Tibial artery (tissue), 4 donors: Measurements from ENCODE around the gene LYZL1.

Experiments
- DNase-seq, 2 donors: peaks; one replicate each; pipeline ENCODE4 v3.0.0-alpha.2; 2019
- H3K27ac ChIP-seq, 2 donors: fragments of 200-600 bp; sonication (generic) in 1 of 2; 1 replicate in 1 of 2; 2 replicates in 1 of 2; pipeline ENCODE4 v1.5.1; 2018 to 2019; ENCODE audit warnings: mild to moderate bottlenecking in 1 of 2
- H3K27me3 ChIP-seq, 2 donors: fragments of 200-600 bp; sonication (generic) in 1 of 2; one replicate each; pipeline versions ENCODE4 v1.5.1 to v1.6.0; 2016 to 2019
- H3K36me3 ChIP-seq, 3 donors: fragments of 200-600 bp; sonication (generic) in 2 of 3; one replicate each; pipeline ENCODE4 v1.5.1; 2016 to 2019; ENCODE audit warnings: mild to moderate bottlenecking in 2 of 3
- H3K4me1 ChIP-seq, 4 donors: fragments of 200-600 bp; sonication (generic) in 2 of 4; 1 replicate in 3 of 4; 2 replicates in 1 of 4; pipeline ENCODE4 v1.5.1; 2016 to 2019
- H3K4me3 ChIP-seq, 2 donors: fragments of 200-600 bp; sonication (generic) in 1 of 2; 1 replicate in 1 of 2; 2 replicates in 1 of 2; pipeline ENCODE4 v1.5.1; 2018 to 2019; ENCODE audit warnings: mild to moderate bottlenecking in 2 of 2
- H3K9me3 ChIP-seq, 3 donors: fragments of 200-600 bp; sonication (generic) in 1 of 3; one replicate each; pipeline ENCODE4 v1.5.1; 2016 to 2019
- intact Hi-C: fragments of 100-400 bp; cut with DNase I; formaldehyde crosslinking; loops from one replicate; pipeline ENCODE4 v1.15.0; 2023; ENCODE audit warnings: low total_unique reads
- TF ChIP-seq, protein P1 (sequence below), 2 experiments: fragments of 200-600 bp in 1 of 2; fragments of 450-650 bp in 1 of 2; IDR thresholded peaks; one replicate each; pipeline ENCODE4 v1.5.1; 2017 to 2019; ENCODE audit warnings: antibody characterized with exemption in 2 of 2, mild to moderate bottlenecking in 1 of 2, moderate library complexity in 1 of 2

LYZL1 gene

GRCh38 chr10:29273478-29273877 is 15.4 kb upstream of the LYZL1 start:
- intact Hi-C loops = no loop called here
- no peak for DNase-seq
- TF ChIP-seq, protein P1, sequence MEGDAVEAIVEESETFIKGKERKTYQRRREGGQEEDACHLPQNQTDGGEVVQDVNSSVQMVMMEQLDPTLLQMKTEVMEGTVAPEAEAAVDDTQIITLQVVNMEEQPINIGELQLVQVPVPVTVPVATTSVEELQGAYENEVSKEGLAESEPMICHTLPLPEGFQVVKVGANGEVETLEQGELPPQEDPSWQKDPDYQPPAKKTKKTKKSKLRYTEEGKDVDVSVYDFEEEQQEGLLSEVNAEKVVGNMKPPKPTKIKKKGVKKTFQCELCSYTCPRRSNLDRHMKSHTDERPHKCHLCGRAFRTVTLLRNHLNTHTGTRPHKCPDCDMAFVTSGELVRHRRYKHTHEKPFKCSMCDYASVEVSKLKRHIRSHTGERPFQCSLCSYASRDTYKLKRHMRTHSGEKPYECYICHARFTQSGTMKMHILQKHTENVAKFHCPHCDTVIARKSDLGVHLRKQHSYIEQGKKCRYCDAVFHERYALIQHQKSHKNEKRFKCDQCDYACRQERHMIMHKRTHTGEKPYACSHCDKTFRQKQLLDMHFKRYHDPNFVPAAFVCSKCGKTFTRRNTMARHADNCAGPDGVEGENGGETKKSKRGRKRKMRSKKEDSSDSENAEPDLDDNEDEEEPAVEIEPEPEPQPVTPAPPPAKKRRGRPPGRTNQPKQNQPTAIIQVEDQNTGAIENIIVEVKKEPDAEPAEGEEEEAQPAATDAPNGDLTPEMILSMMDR (IDR thresholded peaks at IDR 0.05) = no peak

GRCh38 chr10:29276251-29276850 is 12.5 kb upstream of the LYZL1 start:
- Histone ChIP-seq H3K4me1 (peaks cover 0 to 3% (median 0%) of the 10 kb centered on the region in 4 donors), H3K4me3 (no peak overlapping the region), H3K27me3 (no peaks in the 10 kb centered on the region), H3K27ac (no peak overlapping the region), H3K36me3 (no peaks in the 10 kb centered on the region), H3K9me3 (no peaks in the 10 kb centered on the region)
- DNase-seq = no peak
- TF ChIP-seq, protein P1 (IDR thresholded peaks at IDR 0.05) = no peak
- intact Hi-C loops = no loop called here

More at GRCh38 chr10:29273478-29273877, 15.4 kb upstream of the LYZL1 start:
- H3K36me3 ChIP-seq = no peaks in the 10 kb centered on the region
- no peak overlapping the region for H3K27ac ChIP-seq
- H3K9me3 ChIP-seq = no peaks in the 10 kb centered on the region
- H3K27me3 ChIP-seq = no peaks in the 10 kb centered on the region
- H3K4me1 ChIP-seq = peaks cover 0 to 3% (median 0%) of the 10 kb centered on the region in 4 donors
- H3K4me3 ChIP-seq = no peak overlapping the region

DNA sequence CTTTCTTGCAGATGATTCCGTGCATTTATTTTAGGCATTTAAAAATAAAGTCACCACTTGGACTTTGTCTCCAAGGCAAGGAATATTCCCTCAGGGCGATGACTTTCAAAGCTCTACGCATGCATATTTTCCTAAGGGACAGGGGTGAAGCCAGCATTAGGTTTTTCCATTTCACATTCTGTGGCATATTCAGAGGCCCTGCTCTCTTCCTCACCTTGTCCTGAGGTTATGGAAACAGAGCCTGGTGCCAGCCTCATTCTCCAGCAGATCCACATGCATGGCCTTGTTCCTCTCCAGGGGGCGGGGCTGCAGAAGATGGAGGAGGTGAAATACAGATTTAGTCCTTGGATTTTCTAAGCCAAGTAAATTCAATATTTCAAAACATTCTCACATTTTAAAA is 11.6 kb upstream of the LYZL1 start:
- intact Hi-C loops = no loop called here
- no peak overlapping the region for H3K4me3 ChIP-seq
- peaks cover 0 to 3% (median 0%) of the 10 kb centered on the region in 4 donors for H3K4me1 ChIP-seq
- no peak for DNase-seq
- no peaks in the 10 kb centered on the region for H3K9me3 ChIP-seq
- H3K27ac ChIP-seq = no peak overlapping the region
- H3K36me3 ChIP-seq = no peaks in the 10 kb centered on the region
- TF ChIP-seq, protein P1 (IDR thresholded peaks at IDR 0.05) = no peak
- H3K27me3 ChIP-seq = no peaks in the 10 kb centered on the region

DNA sequence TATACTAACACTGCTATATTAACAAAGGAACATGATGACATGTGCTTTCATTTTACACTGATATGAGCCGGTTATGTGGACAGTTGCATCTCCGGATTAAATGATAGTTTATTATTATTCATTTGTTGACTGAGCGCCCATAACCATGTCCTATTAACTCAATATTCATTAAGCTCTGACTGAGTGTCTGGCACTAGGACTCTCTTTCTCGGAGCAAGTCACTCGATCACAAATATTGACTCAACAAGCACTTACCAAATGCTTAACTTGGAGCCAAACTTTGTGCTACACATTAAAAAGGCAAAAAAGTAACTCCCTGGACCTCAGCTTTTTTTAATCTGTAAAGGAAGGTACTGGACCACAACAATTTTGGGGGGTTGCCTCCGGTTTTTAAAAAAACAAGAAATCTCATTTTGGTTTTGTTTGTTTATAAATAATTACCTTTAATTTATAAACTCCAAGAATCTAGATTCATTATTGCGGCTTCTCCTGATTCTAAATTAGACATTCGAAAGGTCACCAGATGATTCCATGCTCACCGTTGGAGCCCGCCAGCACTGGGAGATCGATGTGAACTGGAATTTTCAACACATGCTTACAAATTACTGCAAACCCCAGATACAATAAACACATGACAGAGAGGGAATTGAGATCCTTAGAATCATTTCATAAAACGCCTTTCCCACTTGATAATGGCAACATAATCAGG is 8.9 kb upstream of the LYZL1 start:
- H3K9me3 ChIP-seq = no peaks in the 10 kb centered on the region
- TF ChIP-seq, protein P1 (IDR thresholded peaks at IDR 0.05) = no peak
- no peak overlapping the region for H3K27ac ChIP-seq
- no peaks in the 10 kb centered on the region for H3K27me3 ChIP-seq
- peaks cover 0 to 3% (median 0%) of the 10 kb centered on the region in 4 donors for H3K4me1 ChIP-seq
- no peaks in the 10 kb centered on the region for H3K36me3 ChIP-seq
- intact Hi-C loops = no loop called here
- no peak overlapping the region for H3K4me3 ChIP-seq
- DNase-seq = no peak

GRCh38 chr10:29280488-29280840 is 8.4 kb upstream of the LYZL1 start:
- Histone ChIP-seq H3K4me1 (peaks cover 0 to 3% (median 0%) of the 10 kb centered on the region in 4 donors), H3K4me3 (no peak overlapping the region), H3K9me3 (no peaks in the 10 kb centered on the region), H3K27ac (no peak overlapping the region), H3K27me3 (no peaks in the 10 kb centered on the region), H3K36me3 (no peaks in the 10 kb centered on the region)
- TF ChIP-seq, protein P1 (IDR thresholded peaks at IDR 0.05) = no peak
- DNase-seq = no peak
- intact Hi-C loops = no loop called here
